NCI-H510A (cell line): ENCODE measurements around the gene GSTO2.

Experiments used
- DNase-seq: peaks from one replicate; lab custom pipeline; 2025; lab: John Stamatoyannopoulos, UW

GSTO2 gene

GRCh38 chr10:104326991-104327610, 58.1 kb downstream of the GSTO2 start:
- no peak for DNase-seq

DNA sequence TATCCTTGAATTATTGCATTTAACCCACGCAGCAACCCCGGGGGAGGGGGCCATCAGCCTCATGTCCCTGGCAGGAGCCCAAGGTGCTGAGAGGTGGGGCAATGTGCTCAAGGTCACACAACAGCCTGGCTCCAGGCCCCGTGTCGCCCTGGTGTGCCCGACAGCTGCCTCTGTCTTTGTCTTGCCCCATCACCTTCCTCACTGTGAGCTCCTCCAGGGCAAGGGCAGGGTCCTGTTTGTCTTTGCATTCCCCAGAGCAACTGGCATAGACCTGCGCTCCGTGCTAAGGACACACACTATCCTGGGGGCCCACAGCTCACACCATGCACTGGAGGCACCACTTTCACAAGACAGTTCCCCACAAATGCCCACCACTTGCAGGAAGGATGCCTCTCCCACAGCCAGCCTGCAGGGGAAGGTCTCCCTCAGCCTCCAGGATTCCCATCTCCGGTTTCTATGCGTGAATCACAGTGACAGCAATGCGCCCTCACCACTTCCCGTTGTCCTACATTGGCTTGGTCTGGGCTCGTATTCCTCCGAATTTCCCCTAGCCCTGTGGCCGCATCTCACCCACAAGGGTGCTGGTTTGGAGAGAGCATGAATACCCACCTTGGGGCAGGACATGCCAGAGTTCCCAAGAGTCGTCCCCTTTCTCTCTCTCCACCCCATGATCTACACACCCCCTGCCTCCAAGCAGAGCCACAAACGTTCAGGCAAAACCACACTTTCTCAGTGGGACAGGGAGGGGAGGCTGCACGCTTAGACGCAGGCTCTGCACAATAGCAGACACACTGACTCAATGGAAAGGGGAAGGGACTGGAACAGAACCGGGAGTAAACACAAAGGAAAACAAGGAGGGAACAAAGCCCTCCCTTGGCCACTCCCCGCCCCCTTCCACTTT, 59.0 kb downstream of the GSTO2 start:
- DNase-seq, result no peak

- DNase-seq, result no peak
These were observed 59.6 kb downstream of the GSTO2 start for GRCh38 chr10:104328646-104328895.

- no peak for DNase-seq
These were observed 60.1 kb downstream of the GSTO2 start for GRCh38 chr10:104328896-104329710.

- no peak for DNase-seq
These were observed 60.8 kb downstream of the GSTO2 start for GRCh38 chr10:104329735-104330134.

GRCh38 chr10:104330168-104331110, 61.5 kb downstream of the GSTO2 start:
- DNase-seq, result no peak

GRCh38 chr10:104331208-104331838, 62.3 kb downstream of the GSTO2 start:
- DNase-seq, result no peak

DNA sequence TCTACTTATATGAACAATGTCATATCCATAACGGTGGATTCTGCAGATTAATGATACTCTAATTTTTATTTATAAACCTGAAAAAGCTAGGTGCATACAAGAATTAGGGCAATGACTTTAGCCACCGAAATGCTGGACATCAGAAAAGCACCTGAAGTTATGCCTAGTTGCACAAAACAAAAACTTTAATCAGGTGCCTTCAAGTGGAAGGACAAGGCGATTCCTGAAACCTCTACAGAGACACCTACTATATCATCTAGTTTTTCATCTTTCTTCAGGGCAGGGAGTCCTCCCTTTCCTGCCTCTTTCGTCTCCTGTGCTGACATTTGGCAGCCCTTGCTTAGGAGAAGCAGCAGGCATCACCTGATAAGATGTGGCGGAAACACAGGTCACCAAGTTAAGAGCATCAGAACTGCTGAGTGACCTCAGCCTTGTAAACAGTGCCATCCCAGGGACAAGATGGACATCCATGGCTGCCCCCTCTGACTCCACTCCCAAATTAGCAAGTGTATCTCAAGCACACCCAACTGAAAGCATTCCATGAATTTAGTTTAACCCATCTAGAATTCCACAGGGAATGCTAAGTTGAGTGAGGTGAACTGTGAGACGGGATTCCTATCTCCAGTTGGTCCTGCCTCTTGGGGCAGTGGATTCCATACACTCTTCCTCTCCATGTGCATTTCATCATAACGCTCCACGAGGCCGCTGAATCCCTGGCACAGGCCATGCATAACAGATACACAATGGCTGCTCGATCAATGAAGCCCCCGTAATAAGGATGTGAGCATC, 63.5 kb downstream of the GSTO2 start:
- no peak for DNase-seq

GRCh38 chr10:104333032-104333727, 64.2 kb downstream of the GSTO2 start:
- DNase-seq, result no peak

GRCh38 chr10:104333728-104334373, 64.9 kb downstream of the GSTO2 start:
- peak; percentile 61 for DNase-seq

- DNase-seq, result no peak
These were observed 65.6 kb downstream of the GSTO2 start for GRCh38 chr10:104334561-104334960.

DNA sequence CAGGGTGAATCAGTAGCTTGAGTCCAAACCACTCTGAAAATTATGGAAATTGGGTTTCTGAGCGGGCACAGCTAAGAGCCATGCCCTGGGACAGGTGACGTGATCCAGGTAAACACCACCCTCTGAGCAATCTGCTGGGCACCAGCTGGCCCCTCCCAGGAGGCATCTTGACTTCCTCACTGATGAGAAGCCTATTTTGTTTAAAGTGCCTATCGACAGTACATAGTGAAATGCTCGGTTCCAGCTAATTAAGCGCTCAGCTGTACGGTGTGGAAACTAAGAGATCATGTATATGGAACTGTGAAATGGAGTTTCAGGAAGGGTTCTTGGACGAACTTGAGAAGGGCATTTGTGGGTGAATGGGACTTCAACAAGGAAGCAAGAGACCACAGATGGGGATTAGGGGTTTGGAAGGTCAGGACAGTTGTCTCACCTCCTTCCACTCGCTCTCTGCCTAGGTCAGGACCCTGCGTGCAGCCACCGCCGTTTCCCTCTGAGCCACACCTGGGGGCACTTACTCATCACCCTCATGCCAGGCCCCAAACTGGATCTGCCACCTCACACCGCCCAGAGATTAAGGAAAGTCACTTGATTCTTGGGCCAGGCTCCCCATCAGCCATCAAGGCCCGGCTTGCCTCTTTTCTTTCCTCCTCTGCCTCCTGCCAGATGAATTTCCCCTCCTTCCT, 66.1 kb downstream of the GSTO2 start:
- DNase-seq, result peak; percentile 69

DNA sequence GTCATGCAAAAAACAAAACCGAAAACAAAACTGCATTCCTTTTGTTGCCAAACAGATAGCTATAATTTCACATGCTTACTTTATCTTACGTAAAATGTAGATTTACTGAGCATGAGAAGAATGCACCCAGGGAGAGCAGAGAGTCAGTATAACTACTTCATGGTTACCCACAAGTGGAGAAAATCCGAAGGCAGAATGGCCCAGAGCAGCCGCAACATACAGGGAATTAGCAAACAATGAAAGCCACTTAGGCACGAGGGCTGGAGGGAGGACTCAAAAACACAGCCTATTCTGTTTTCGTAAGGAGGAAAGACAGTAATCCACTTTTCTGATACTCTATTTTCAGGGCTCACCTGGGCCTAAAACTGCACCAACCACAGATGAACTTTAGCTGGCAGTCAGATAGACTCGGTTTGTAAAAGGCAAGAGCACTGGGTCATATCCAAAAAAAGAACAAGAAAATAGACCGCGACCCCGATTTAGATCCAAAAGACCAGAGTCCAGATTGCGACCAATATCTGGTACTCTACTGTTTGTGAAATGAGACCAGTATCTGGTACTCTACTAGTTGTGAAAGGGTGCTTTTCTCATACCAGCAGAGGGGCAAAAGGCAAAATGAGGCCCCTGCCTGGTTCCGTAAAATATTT, 68.0 kb downstream of the GSTO2 start:
- DNase-seq, result no peak

- no peak for DNase-seq
These were observed 68.6 kb downstream of the GSTO2 start for GRCh38 chr10:104337521-104337984.

DNA sequence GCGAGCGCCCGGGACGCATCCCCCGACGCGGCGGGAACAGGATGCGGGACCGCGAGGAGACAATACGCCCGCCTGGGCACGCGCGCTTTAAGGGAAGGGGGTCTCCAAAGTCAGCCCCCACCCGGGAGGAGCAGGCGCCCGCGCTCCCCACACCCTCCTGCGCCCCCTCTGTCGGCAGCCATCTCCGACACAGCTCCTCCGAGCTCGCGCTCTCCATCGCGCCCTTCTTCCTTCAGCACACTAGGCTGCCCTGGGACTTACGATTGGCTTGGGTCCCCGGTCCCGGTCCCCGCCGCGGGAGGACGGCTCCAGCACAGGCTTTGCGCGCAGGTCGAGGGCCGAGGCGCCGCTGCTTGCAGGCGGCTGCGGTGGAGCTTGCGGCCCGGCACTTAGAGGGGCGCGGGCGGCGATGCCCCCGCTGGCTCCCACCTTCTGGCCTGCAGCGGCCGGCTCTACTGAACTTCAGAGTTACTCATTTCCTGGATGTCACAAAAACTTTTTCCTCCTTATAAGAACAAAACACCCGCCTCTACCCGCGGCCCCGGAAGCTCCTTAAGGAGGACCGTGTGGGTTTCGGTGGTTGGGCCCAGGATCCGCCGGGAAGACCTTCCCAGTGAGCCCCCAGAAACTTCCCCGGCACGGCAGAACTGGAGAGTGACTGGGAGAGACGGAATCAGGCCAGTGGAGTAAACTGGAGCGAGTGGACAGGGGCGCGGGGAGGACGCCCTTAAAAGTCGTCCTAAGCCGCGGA, 69.2 kb downstream of the GSTO2 start, which contains the start of gene ITPRIP:
Gene ITPRIP (minus strand): TSS at position 481 of the 751 bp plus-strand sequence. CDS start 22,414 bp downstream, outside the sequence.
- DNase-seq, result peak; percentile 16

DNA sequence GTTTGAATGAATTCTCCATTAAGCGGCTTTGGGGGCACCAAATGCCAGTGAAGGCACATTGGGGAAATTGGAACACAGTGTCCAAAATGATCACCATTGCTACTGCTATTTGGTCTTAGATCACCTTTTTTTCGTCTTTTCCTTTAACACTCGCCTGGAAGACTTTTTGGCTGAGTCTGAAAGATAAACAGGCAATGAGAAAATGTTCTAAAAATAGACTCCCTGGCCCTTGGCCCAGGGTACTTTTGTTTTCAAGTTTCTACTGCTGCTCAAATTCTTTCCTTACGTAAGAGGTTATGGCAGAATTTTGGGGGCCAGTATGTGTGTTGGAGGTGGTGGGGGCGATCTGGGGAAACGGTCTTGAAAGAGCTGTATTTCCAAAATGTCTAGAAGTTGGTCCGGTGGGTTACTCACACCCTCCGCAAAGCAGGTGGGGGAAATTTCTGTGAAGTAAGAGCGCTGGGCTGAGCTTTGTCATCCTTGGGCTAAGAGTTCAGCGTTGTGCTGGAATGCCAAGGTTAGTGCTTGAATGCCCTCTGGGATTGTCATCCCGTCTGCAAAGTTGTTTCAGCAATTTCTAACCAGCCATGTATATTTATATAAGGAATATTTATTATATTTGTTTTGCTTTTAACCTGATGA, 70.6 kb downstream of the GSTO2 start:
- DNase-seq, result no peak

GRCh38 chr10:104340111-104340526, 71.1 kb downstream of the GSTO2 start:
- no peak for DNase-seq
